IMR-90 (cell line): ENCODE data around the gene DUSP6.

Experiments used
- CHD1 ChIP-seq: IDR thresholded peaks from 2 replicates; pipeline ENCODE4 v1.6.1; 2012; ENCODE audit warnings: low read depth, low read length, improper control_type of control experiment
- CTCF ChIP-seq: conservative IDR thresholded peaks from 2 replicates; pipeline ENCODE4 v1.5.1; 2012; ENCODE audit warnings: mild to moderate bottlenecking, low read depth, low read length, improper control_type of control experiment
- MAFK ChIP-seq: IDR thresholded peaks from 2 replicates; pipeline ENCODE4 v1.6.1; 2012; ENCODE audit warnings: low read depth, low read length, improper control_type of control experiment
- MXI1 ChIP-seq: IDR thresholded peaks from 2 replicates; pipeline ENCODE4 v1.6.1; 2012; ENCODE audit warnings: low read depth, mild to moderate bottlenecking, low read length, moderate library complexity, borderline replicate concordance
- POLR2A ChIP-seq: IDR thresholded peaks from 2 replicates; pipeline ENCODE4 v1.6.1; 2012; ENCODE audit warnings: mild to moderate bottlenecking, low read depth, low read length
- RAD21 ChIP-seq: IDR thresholded peaks from 2 replicates; pipeline ENCODE4 v1.6.1; 2012; ENCODE audit warnings: low read length, improper control_type of control experiment
- USF2 ChIP-seq: fragments of 150-350 bp; IDR thresholded peaks from 2 replicates; pipeline ENCODE4 v1.6.1; 2017; ENCODE audit warnings: mild to moderate bottlenecking, antibody characterized with exemption, low read length, low read depth

- TF ChIP-seq CTCF = no peak
- TF ChIP-seq POLR2A = no peak
- TF ChIP-seq USF2 = no peak
- TF ChIP-seq MXI1 = no peak
- no peak for TF ChIP-seq RAD21
- TF ChIP-seq CHD1 = no peak
- TF ChIP-seq MAFK = no peak
Measured at GRCh38 chr12:89364631-89365030, 12.3 kb upstream of the DUSP6 start.
